SK-N-DZ (cell line): ENCODE measurements around the gene SPC24. TPM values are rescaled to one million over a fixed set of nuclear protein-coding genes. Genes with fewer than 3 reads are reported as not detected.
A peak's percentile ranks its signal among the peaks of the same experiment; 100 is the strongest.

ENCODE experiments used
- DNase-seq: peaks from one replicate; pipeline ENCODE4 v3.0.0-alpha.2; 2015; ENCODE audit warnings: low spot score
- polyA plus RNA-seq, 2 experiments: library from polyadenylated mRNA; depleted of rRNA; stranded (reverse); fragments of >200 nt; gene quantifications; 2 replicates each; pipeline ENCODE4 v1.2.3, GENCODE V29; 2014

Gene SPC24
- 120 and 144 TPM in 2 replicates for polyA plus RNA-seq (2014; cell fraction: cytosol; rRNA removed)
- polyA plus RNA-seq (2014; cell fraction: nucleus; rRNA removed): 99.3 and 99.7 TPM in 2 replicates

GRCh38 chr19:11155373-11156120, at the start of gene SPC24:
Gene SPC24, minus strand, starts transcription at chr19:11155782. Its CDS starts 6 bp downstream, at chr19:11155776.
- DNase-seq: peak; percentile 98

- no peak for DNase-seq
Observed at GRCh38 chr19:11204943-11205349, 49.4 kb upstream of the SPC24 start.

GRCh38 chr19:11204076-11204602, 48.6 kb upstream of the SPC24 start:
- DNase-seq: no peak

- DNase-seq: peak; percentile 52
Observed at GRCh38 chr19:11203194-11204075, 47.9 kb upstream of the SPC24 start.

- no peak for DNase-seq
Observed at GRCh38 chr19:11202488-11203193, 47.1 kb upstream of the SPC24 start.

GRCh38 chr19:11201791-11202190, 46.2 kb upstream of the SPC24 start:
- DNase-seq: no peak

GRCh38 chr19:11200931-11201330, 45.3 kb upstream of the SPC24 start:
- no peak for DNase-seq

- DNase-seq: no peak
Observed at GRCh38 chr19:11200015-11200574, 44.5 kb upstream of the SPC24 start.

GRCh38 chr19:11199517-11199916, 43.9 kb upstream of the SPC24 start:
- no peak for DNase-seq

GRCh38 chr19:11198769-11199424, 43.3 kb upstream of the SPC24 start:
- DNase-seq: no peak

GRCh38 chr19:11198175-11198534, 42.6 kb upstream of the SPC24 start:
- DNase-seq: no peak

GRCh38 chr19:11197291-11198174, 42.0 kb upstream of the SPC24 start, which contains the start of gene KANK2:
Gene KANK2, minus strand, starts transcription at chr19:11197545. Its CDS starts 3,034 bp downstream, at chr19:11194511.
- peak; percentile 71 for DNase-seq

GRCh38 chr19:11196406-11197287, 41.1 kb upstream of the SPC24 start:
- no peak for DNase-seq

- no peak for DNase-seq
Observed at GRCh38 chr19:11195681-11196080, 40.1 kb upstream of the SPC24 start.

GRCh38 chr19:11194656-11195558, 39.3 kb upstream of the SPC24 start:
- no peak for DNase-seq

- DNase-seq: no peak
Observed at GRCh38 chr19:11194173-11194572, 38.6 kb upstream of the SPC24 start.
